NOMO-1 treated with DMSO at 0.1 percent for 48 hours (cell line): ENCODE results near the gene SNTG2.

ENCODE experiments used
- DNase-seq: peaks from one replicate; lab custom pipeline; 2025; ENCODE audit not compliant: unreplicated experiment; lab: John Stamatoyannopoulos, UW

Gene SNTG2

GRCh38 chr2:1169291-1169949, 218.8 kb downstream of the SNTG2 start:
- no peak for DNase-seq

- no peak for DNase-seq
Observed at GRCh38 chr2:1170241-1170640, 219.6 kb downstream of the SNTG2 start.

- no peak for DNase-seq
Observed at GRCh38 chr2:1170711-1171110, 220.1 kb downstream of the SNTG2 start.

- no peak for DNase-seq
Observed at GRCh38 chr2:1173528-1173927, 222.9 kb downstream of the SNTG2 start.

- no peak for DNase-seq
Observed at GRCh38 chr2:1181893-1182292, 231.2 kb downstream of the SNTG2 start.

GRCh38 chr2:1183300-1183699, 232.7 kb downstream of the SNTG2 start:
- DNase-seq: no peak

- no peak for DNase-seq
Observed at GRCh38 chr2:1186421-1186820, 235.8 kb downstream of the SNTG2 start.

GRCh38 chr2:1187189-1187588, 236.5 kb downstream of the SNTG2 start:
- DNase-seq: no peak

GRCh38 chr2:1192121-1192520, 241.5 kb downstream of the SNTG2 start:
- DNase-seq: no peak

GRCh38 chr2:1193801-1194200, 243.2 kb downstream of the SNTG2 start:
- DNase-seq: no peak

- DNase-seq: no peak
Observed at GRCh38 chr2:1203772-1204171, 253.1 kb downstream of the SNTG2 start.

GRCh38 chr2:1205853-1206252, 255.2 kb downstream of the SNTG2 start:
- DNase-seq: no peak

GRCh38 chr2:1207962-1208510, 257.4 kb downstream of the SNTG2 start:
- DNase-seq: no peak

- DNase-seq: no peak
Observed at GRCh38 chr2:1208522-1208921, 257.9 kb downstream of the SNTG2 start.

GRCh38 chr2:1209246-1209645, 258.6 kb downstream of the SNTG2 start:
- no peak for DNase-seq

GRCh38 chr2:1209761-1210160, 259.1 kb downstream of the SNTG2 start:
- DNase-seq: no peak

GRCh38 chr2:1210352-1210751, 259.7 kb downstream of the SNTG2 start:
- DNase-seq: no peak

GRCh38 chr2:1219901-1220573, 269.4 kb downstream of the SNTG2 start:
- DNase-seq: no peak

GRCh38 chr2:1222056-1222455, 271.4 kb downstream of the SNTG2 start:
- DNase-seq: no peak

- DNase-seq: no peak
Observed at GRCh38 chr2:1223791-1224190, 273.1 kb downstream of the SNTG2 start.

GRCh38 chr2:1224901-1225300, 274.3 kb downstream of the SNTG2 start:
- no peak for DNase-seq

- no peak for DNase-seq
Observed at GRCh38 chr2:1226766-1227165, 276.1 kb downstream of the SNTG2 start.
